ENCODE data around the gene PRSS57.

- TF ChIP-seq CTCF (IDR thresholded peaks at IDR 0.05; ENCODE audit: insufficient read depth, low read length) (no peak), POLR2AphosphoS5 (IDR thresholded peaks at IDR 0.05; ENCODE audit: low read depth) (no peak), GABPA (IDR thresholded peaks at IDR 0.05; ENCODE audit: low read depth) (no peak), SPI1 (IDR thresholded peaks at IDR 0.05; ENCODE audit: borderline replicate concordance, low read depth) (no peak)
Observed at GRCh38 chr19:720345-721160, 25.3 kb upstream of the PRSS57 start.
